ENCODE results near the gene SPG7.

- TF ChIP-seq CTCF (conservative IDR thresholded peaks at IDR 0.05 in 1 of 2, IDR thresholded peaks at IDR 0.05 in 1 of 2; ENCODE audit: low read depth in 1 of 2, low read length in 2 of 2) (no peak), EZH2 (IDR thresholded peaks at IDR 0.05; ENCODE audit: low read length, missing control alignments) (no peak)
Measured at GRCh38 chr16:89512453-89512852, 4.2 kb downstream of the SPG7 start.
